ENCODE results near the gene COLQ.
"Not testable (repeated sequence)": the region's sequence is repeated elsewhere in the genome, so short reads cannot be mapped to it uniquely, and the experiment has no call there.

The COLQ gene

DNA sequence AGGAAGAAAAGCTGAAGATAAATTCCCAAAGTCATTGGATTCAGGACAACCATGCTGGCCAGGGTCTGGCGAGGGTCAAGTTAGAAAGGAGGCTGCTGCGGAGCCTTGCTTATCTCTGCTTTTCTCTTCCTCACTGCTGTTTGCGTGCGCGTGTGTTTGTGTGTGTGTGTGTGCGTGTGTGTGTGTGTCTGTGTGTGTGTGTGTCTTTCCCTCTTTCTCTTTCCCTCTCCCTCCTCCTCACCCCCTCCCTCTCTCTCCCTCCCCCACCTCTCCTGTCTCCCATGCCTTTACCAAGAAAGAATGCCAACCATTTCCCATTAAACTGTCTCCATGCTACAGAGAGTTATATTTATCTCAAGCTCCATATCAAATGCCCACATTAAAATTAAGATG lies at the start of gene COLQ:
Gene COLQ (minus strand): TSS at position 134 of the 393 bp plus-strand sequence. CDS start 81 bp downstream, at position 53.
- DNase-seq (ENCODE audit: extremely low read depth in 1 of 2, low read depth in 1 of 2) = no peak

DNA sequence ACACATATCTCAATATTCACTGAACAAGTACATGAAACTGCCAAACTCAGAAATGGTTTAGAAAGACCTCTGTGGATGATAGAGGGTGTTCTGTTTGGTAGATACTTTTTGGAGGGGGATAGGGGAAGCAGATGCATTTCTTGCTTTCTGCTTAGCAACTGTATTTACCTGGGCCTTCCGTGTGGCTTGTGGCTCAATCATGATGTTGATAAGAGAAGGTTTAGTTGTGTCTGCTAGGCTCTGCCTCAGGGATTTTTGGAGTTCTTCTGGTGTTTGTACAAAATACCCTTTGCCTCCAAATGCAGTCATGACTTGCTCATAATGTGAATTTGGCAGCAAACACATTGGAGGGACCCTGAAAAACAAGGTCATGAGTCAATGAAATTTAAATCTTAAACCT lies 41.7 kb upstream of the COLQ start:
- no peak for DNase-seq (ENCODE audit: extremely low read depth in 1 of 2, low read depth in 1 of 2)

DNA sequence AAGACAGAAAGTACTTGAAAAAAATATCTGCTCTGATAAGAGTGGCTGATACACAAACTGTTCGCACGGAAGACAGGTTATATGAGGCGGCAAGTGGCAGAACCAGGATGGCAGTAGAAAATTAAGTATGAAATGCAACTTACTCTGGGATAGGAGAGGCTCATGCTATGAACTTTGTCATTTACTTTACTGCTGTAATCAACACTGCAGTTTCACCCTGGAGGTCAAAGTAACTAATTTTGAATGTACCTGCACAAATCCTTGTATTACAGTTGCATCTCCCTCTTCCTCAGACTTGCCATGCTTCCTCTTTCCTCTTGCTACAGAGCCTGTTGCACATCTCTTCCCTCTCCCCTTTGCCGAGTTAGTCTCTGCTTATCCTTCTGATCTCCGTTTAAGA lies 41.1 kb upstream of the COLQ start:
- DNase-seq (ENCODE audit: extremely low read depth in 1 of 2, low read depth in 1 of 2) = no peak

DNA sequence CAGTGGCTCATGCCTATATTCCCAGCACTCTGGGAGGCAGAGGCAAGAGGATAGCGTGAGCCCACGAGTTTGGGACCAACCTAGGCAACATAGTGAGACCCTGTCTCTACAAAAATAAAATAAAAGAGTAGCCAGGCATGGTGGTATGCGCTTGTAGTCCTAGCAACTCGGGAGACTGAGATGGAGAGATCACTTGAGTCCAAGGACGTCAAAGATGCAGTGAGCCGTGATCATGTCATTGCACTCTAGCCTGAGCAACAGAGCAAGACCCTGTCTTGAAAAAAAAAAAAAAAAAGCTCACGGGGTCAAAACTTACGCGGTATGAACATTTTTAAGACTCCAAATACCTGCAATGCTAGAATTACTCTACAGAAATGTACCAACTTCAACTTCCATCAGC lies 37.1 kb upstream of the COLQ start:
- no peak for DNase-seq (ENCODE audit: extremely low read depth in 1 of 2, low read depth in 1 of 2)

DNA sequence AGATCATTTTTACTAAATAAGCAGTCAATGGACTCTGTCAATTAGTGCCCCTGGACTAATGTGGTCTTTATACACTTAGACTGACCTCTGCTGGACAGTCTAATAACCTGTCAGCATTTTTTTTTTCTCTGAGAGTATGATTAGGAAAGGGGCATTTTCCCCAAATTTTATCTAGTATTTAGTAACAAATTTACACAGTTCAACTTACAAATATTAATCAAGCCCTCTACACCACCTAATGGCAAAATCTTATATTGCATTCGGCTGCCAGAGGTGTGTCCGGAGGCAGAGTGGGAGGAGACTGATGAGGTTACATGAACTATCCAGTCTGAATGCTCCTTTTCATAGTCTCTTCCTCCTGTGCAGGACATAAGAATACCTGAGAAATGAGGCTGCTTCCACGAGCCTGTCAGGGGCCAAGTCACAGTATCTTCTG lies 36.0 kb upstream of the COLQ start:
- peak in 1 of 2 donors; percentile 8 for DNase-seq (ENCODE audit: extremely low read depth in 1 of 2, low read depth in 1 of 2)

DNA sequence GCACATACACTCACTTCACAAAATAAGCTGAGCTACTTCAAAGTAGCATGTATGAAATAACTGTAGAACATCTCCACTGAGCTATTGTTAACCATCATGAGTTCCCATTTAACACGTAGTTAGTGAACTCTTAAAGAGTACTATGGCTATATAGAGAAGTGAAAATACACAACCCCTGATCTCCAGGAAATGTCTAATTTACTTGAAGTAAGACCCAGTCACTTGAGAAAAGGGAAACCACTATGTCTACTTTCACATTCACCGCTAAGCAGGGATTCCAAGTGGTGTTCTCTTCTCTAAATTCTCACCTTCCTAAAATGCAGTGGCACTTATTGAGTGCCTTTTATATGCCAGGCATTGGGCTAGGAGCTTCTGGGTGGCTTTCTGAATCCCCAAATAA lies 35.0 kb upstream of the COLQ start:
- no peak for DNase-seq (ENCODE audit: extremely low read depth in 1 of 2, low read depth in 1 of 2)

DNA sequence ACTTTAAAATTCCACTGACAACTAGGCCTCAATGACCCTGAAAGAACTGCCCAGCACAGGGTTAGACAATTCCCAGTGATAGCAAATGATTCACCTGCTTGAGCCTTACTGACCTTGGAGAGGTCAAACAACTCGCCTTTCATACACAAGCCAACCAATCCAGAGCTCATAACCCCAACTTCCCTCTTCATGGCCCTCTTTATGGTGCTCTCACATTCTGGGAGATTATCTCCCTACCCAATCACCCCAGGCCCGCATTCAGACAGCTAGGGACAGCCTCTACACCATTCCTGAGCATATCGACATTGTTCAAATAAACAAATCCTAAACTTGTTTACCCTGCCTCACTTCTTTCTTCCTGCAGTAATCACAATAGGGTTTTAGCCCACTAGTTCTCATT lies 32.2 kb upstream of the COLQ start:
- DNase-seq (ENCODE audit: extremely low read depth in 1 of 2, low read depth in 1 of 2) = no peak

DNA sequence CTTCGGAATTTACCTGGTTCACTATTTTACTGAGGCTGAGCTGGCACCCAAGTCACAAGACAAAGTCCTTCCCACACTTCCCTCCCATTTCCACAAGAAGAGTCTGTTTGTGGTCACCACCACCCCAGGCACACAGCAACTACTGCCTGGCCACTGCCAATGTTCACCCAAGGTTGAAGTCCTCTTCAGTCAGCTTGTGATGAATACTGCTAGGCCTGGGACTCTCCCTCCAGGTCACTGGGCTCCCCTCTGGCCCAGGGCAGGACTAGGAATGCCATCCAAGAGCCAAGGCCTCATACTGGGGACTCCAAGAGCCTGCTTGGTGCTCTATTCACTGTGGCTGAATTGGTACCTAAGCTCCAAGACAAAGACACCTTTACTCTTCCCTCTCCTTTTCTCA lies 30.4 kb upstream of the COLQ start:
- no peak for DNase-seq (ENCODE audit: extremely low read depth in 1 of 2, low read depth in 1 of 2)

DNA sequence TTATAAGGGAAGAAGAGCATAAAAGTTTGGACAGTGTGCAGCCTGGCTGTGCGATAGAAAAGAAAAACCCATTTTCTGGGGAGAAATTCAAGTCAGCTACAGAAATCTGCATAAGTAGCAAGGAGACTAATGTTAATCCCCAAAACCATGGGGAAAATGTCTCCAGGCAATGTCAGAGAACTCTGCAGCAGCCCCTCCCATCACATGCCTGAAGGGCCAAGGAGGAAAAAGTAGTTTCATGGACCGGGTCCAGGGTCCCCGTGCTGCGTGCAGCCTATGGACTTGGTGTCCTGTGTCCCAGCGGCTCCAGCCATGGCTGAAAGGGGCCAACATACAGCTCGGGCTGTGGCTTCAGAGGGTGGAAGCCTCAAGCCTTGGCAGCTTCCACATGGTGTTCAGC lies 28.3 kb upstream of the COLQ start:
- DNase-seq (ENCODE audit: extremely low read depth in 1 of 2, low read depth in 1 of 2) = no peak

DNA sequence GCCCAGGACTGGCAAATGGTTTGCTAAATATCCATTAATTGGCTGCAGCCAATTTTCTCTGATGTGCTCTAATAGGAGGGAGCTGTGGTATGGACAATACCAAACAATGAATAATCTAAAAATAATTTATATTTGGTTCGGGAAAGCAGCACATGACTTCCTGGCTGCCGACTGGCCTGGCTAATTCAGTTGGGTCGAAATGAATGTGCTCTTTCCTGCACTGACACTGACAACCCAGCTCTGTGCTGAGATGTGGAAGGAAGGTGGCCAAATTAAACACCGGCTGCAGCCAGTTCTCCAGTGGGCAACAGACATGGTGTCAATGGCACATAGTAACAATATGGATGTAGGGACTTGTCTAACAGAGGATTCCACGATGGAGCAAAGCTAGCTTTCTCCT lies 21.1 kb upstream of the COLQ start:
- DNase-seq (ENCODE audit: extremely low read depth in 1 of 2, low read depth in 1 of 2) = no peak

DNA sequence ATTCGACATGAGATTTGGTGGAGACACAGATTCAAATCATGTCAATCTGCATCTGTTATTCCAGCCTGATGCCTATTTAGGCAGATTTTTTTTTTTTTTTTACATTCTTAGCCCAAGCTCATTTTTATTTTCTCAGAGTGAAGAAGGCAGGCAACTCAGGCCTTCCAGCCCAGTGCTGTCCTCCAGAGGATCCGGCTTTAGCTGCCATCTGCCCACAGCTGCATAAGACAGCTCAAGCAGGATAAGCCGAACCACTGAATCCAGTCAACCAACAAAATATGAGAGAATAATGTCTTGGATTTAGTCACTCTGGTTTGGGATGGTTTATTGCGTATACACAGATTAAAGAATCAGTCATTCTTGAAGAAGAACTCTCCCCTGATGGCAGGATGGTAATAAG lies 19.9 kb upstream of the COLQ start:
- no peak for DNase-seq (ENCODE audit: extremely low read depth in 1 of 2, low read depth in 1 of 2)

DNA sequence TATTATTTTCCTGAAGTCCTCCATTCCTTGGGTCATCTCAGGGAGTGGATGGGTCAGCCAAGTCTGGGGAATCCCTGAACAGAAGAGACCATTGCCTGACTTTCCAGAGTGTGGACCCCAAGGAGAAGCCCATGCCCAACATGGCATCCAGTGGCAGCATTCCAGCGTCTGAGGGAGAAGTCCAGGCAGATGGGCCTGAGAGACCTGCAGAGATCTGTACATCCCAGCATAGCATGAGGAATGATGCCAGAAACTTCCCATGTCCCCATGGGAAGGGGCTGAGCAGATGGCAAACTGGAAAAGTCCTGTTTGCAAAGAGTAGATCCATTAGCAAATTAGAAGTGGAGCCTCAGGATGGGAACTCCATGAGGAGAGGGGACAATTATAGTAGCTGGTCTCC lies 17.6 kb upstream of the COLQ start:
- DNase-seq (ENCODE audit: extremely low read depth in 1 of 2, low read depth in 1 of 2) = no peak

DNA sequence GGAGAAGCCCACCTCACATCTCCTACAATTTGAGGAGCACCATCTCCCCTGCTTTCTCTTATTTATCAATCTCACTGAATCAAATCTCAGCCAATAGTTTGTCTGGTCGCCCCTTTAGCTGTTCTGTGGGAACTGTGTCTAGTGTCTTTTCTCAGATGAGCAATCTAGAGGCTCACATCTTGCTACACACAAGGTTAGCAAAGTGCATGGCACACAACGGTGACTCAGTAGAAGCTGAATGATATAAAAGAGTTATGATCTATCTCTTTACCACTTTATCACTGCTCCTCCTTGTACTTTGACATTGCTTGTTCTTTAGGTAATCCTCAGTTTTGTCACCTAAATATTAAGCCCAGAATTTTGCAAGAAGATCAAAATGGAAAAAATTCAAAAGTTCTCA lies 16.8 kb upstream of the COLQ start:
- no peak for DNase-seq (ENCODE audit: extremely low read depth in 1 of 2, low read depth in 1 of 2)

DNA sequence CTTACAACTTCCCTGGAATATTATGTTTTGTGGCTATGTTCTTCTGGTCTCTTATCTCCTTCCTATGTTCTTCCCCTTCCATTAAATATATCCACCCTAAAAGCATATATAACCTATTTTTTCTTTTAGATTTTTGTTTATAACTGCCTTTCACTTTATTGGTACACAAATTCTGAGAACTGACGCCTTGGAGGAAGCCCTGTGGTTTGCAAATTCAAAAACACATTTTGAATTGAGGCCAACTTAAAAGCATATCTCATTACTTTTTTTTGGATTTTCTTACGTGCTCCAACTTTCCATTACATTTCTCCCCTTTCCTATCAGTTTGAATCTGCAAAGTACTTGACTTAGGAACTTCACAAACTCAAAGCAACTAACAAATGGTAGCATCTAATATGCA lies 15.3 kb upstream of the COLQ start:
- no peak for DNase-seq (ENCODE audit: extremely low read depth in 1 of 2, low read depth in 1 of 2)

DNA sequence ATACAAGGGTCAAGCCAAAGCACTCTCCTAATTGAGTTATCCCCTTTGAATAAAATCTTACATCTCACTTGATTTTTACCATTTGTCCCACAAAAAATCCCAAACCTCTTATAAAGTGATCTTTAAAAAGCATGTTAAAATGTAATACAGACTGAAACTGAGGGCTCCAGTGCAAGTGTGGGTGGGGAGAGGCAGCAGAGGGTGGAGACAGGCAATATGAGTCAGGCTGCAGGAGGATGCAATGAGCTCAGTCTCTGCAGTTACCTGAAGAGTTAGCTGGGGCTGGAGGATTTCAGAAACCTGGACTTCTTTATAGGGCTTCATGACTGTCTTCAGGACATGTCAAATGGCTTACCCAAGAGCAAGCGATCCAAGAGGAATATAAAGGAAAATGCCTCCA lies 14.2 kb upstream of the COLQ start:
- peak in 1 of 2 donors; percentile 8 for DNase-seq (ENCODE audit: extremely low read depth in 1 of 2, low read depth in 1 of 2)

DNA sequence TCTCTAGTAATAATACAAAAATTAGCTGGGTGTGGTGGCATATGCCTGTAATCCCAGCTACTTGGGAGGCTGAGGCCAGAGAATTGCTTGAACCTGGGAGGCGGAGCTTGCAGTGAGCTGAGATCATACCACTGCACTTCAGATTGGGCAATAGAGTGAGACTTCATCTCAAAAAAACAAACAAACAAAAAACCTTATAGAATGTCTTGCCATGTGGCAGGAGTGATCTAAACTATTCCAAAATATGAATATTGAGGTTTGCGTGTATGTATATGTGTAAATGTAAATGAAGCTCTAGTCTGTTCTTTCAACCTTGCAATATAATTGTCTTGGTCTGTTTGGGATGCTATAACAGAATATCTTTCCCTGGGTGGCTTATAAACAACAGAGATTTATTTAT lies 11.1 kb upstream of the COLQ start:
- DNase-seq (ENCODE audit: extremely low read depth in 1 of 2, low read depth in 1 of 2) = not testable (repeated sequence)

DNA sequence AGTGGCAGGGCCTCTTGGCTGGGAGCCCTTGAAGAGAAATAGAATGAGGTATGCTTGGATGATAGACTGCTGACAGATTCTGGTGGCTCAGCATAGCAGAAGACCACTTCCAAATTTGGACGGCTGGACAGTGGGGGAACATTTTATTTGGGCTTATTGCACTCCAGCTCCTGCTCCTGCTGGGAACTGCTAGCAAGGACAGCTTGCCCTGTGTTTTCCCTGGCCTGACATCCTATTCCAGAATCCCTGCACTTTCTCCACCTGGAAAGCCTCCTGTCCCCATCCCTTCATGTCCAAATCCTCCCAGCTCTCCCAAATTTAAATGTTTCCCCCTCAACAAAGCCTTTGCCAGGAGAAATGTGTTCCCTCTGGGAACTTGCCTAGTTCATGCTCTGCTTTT lies 9.8 kb upstream of the COLQ start:
- no peak for DNase-seq (ENCODE audit: extremely low read depth in 1 of 2, low read depth in 1 of 2)

DNA sequence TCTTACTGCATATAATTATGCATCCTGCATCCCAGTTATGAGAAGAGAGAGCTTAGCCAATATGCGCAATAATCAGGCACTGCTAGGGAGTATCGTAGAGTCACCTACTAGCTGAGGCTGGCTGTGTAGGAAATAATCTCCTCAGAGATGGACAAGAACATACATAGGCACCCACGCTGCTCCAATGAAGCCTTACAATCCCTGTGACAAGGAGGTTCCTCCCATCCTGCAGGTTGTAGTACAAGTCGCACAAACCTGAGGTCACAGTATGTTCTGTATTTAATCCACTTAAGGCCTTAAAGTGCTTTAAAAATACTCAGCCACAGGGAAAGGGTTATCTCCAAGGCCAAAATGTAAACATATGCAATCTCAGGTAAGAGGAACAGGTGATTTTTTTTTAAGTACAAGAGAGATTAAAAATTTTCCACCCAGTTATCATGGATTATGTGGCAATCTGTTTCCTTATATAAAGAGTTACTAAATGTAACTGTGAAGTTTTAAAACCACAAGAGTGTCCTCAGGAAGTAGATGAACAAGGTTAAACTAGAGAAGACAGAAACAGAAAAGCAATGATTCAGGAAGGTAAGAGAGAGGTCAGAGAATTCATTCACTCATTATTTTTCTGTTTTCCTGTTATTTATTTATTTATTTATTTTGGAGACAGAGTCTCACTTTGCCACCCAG lies 7.5 kb upstream of the COLQ start:
- no peak for DNase-seq (ENCODE audit: extremely low read depth in 1 of 2, low read depth in 1 of 2)

DNA sequence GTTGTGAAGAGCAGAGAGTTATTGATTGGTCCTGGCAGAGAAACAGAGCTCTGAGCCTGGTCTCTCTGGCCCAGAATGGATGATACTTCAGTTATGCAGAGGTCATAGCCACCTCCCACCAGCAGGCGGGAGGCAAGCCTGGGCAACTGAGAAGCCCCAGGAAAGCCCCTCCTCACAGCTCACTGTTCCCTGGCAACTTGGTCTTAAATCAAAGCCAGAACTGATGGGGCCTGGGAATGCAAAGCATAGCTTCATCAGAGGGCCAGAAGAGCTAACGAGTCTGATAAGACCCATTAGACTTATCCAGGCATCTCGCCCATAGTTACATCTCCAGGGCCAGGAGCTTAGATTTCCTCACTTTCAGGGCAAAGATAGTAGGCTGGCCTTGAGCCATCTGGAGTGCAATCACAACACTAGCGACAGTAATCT lies 5.5 kb upstream of the COLQ start:
- DNase-seq (ENCODE audit: extremely low read depth in 1 of 2, low read depth in 1 of 2) = no peak

DNA sequence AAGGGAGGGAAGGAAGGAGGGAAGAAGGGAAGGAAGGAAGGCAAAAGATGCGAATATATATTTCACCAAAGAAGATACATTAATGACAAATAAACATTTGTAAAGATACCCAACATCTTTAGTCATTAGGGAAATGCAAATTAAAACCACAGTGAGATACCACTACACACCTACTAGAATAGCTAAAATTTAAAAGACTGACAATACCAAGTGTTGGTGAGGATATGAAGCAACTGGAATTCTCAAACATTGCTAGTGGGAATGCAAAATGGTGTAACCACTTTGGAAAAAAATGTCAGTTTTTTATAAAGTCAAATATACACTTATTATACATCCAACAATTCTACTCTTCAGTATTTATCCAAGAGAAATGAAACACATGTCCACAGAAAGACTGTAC lies 4.3 kb upstream of the COLQ start:
- no peak for DNase-seq (ENCODE audit: extremely low read depth in 1 of 2, low read depth in 1 of 2)

DNA sequence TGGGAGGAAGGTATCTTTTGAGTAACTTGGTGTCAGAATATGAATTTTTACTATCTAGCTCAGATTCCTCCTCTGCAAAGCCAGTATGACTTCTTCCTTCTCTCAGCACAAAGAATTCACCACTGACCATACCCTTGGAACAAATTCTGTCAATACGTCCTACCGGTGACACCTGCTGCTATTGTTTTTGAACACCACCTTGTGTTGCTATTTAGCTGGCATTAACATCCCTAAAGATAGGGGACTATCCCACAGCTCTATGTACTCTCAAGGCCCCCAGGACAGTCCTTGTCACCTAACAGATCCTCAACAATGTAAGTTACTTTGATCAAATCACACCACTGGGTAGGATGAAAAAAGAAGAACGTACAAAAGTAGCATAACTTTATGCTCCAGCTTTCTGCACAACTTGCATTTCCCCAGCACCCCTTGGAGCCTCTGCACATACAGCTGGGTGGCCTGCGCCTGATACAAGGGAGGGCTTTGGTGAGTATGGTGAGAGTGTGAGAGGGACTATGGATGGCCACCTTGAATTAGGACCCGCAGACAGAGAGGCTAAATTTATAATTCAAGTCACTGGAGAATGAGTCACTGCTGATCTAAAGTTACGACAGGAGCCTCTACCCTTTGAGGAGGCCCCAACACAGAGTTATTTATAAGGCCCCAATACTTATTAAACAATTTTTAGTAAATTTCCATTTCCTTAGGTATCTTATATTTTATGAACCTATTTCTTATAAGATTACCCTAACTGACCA lies 2.3 kb upstream of the COLQ start:
- DNase-seq (ENCODE audit: extremely low read depth in 1 of 2, low read depth in 1 of 2) = no peak

DNA sequence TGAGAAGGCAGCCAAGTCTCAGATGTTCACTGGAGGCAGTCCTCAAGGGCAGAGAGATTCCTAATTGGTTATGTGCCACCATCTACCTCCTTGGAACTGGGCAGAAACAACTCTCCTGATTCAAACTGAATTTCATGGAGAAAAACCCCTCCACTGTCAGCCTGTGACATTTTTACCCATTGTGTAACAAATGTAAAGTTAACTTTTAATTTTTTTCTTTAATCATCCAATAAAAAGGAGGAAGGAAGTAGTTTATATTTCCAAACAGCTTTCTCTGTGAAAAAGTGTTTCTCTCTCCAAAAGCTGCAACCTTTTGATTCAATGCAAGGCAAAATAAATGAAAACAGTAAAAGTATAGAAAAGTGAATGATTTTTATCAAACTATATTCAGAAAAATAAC lies 510 bp upstream of the COLQ start:
- DNase-seq (ENCODE audit: extremely low read depth in 1 of 2, low read depth in 1 of 2) = no peak
